K562 (cell line): ENCODE results near the gene RETREG2. TPM values are rescaled to one million over a fixed set of nuclear protein-coding genes. Genes with fewer than 3 reads are reported as not detected.

Experiments used
- CREB3L1 ChIP-seq: fragments of 450-650 bp; IDR thresholded peaks from 2 replicates; pipeline ENCODE4 v1.6.1; 2014; ENCODE audit warnings: low read depth, mild to moderate bottlenecking, moderate library complexity, borderline replicate concordance
- DEAF1 ChIP-seq: fragments of 450-650 bp; formaldehyde crosslinking; IDR thresholded peaks from 2 replicates; pipeline ENCODE4 v1.4.0; 2020; ENCODE audit warnings: mild to moderate bottlenecking, moderate library complexity
- MGA ChIP-seq: fragments of 450-650 bp; IDR thresholded peaks from 2 replicates; pipeline ENCODE4 v1.6.1; 2016; ENCODE audit warnings: mild to moderate bottlenecking, moderate library complexity
- NFXL1 ChIP-seq: fragments of 450-650 bp; formaldehyde crosslinking; IDR thresholded peaks from 2 replicates; pipeline ENCODE4 v1.4.0; 2021; ENCODE audit warnings: mild to moderate bottlenecking
- PHB2 ChIP-seq: fragments of 450-650 bp; IDR thresholded peaks from 2 replicates; pipeline ENCODE4 v1.6.1; 2017; ENCODE audit warnings: low read depth
- SAP30 ChIP-seq: fragments of 200-600 bp; sonication (generic); IDR thresholded peaks from 2 replicates; pipeline ENCODE4 v1.6.1; 2012; ENCODE audit warnings: borderline replicate concordance, low read depth, mild to moderate bottlenecking, moderate library complexity, low read length, control low read depth, inconsistent platforms; ENCODE audit not compliant: insufficient read depth, poor library complexity, severe bottlenecking
- SIN3B ChIP-seq: fragments of 450-650 bp; IDR thresholded peaks from 2 replicates; pipeline ENCODE4 v1.6.1; 2017; ENCODE audit warnings: low read depth, mild to moderate bottlenecking, moderate library complexity
- STAT5A ChIP-seq: IDR thresholded peaks from 2 replicates; pipeline ENCODE4 v1.6.1; 2012; ENCODE audit warnings: low read length, inconsistent platforms, borderline replicate concordance
- TEAD2 ChIP-seq: fragments of 450-650 bp; IDR thresholded peaks from 2 replicates; pipeline ENCODE4 v1.6.1; 2016; ENCODE audit warnings: missing genetic modification characterization, control low read depth, missing compliant biosample characterization
- ZNF121 ChIP-seq: sonication (generic); formaldehyde crosslinking; conservative IDR thresholded peaks from 2 replicates; pipeline ENCODE4 v1.8.0; 2022; ENCODE audit warnings: missing genetic modification reagents
- ZNF780A ChIP-seq: fragments of 250-450 bp; sonication (Bioruptor Pico); IDR thresholded peaks from 2 replicates; pipeline ENCODE4 v1.5.0; 2021; ENCODE audit warnings: mild to moderate bottlenecking
- ZSCAN29 ChIP-seq: fragments of 450-650 bp; IDR thresholded peaks from 2 replicates; pipeline ENCODE4 v1.6.1; 2017
- polyA plus RNA-seq, 8 experiments: library from polyadenylated mRNA; depleted of rRNA in 4 of 8; stranded (reverse) in 5 of 8; unstranded in 3 of 8; fragments of >200 nt; fragmentation: Nextera tagmentation in 2 of 8; fragmentation: Illumina TruSeq in 1 of 8; extraction: Ambion mirVana in 2 of 8; extraction: Trizol in 1 of 8; gene quantifications; 2 replicates each; pipeline versions ENCODE4 v1.2.1 to v1.2.3, GENCODE V29; 2011 to 2014; ENCODE audit warnings: inconsistent platforms in 1 of 8, missing spikeins in 1 of 8
- total RNA-seq, 7 experiments: library from RNA; depleted of rRNA in 6 of 7; stranded (reverse); fragments of >200 nt in 6 of 7; fragmentation: Illumina TruSeq in 2 of 7; extraction: Trizol in 2 of 7; gene quantifications; 2 replicates each; pipeline versions ENCODE4 v1.2.1 to v1.2.3, GENCODE V29; 2011 to 2021; ENCODE audit warnings: low replicate concordance in 1 of 7
- TF ChIP-seq, protein P1 (sequence below): sonication (generic); formaldehyde crosslinking; IDR thresholded peaks from 2 replicates; pipeline ENCODE4 v1.5.0; 2020; ENCODE audit warnings: missing genetic modification reagents

RETREG2 gene
- total and polyA plus RNA-seq, 9 of the 15 experiments (the other 6 are each of a cell fraction or from before 2014, with no cell fraction given): 4.9 to 40.1 (median 19.2) TPM

DNA sequence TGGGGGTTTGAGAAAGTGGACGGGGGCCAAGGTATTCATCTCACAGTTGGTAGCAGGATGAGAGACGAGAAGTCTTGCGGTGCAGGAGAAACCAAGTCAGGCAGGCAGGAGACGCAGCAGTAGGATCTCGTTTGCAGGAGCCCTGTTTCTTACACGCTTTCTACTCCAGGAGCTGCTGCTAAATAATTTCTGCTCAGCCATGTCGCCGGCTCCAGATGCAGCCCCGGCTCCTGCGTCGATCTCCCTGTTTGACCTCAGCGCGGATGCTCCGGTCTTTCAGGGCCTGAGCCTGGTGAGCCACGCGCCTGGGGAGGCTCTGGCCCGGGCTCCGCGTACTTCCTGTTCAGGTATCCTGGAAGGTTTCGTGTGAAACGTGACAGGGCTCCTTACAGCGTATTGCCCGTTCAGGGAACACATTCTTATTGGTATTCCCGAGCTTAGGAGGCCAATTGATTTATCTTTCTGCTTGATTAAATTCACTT is 52.0 kb downstream of the RETREG2 start (continued):
- TF ChIP-seq MGA (peak; percentile 34; the same call in 1 of the 2 replicates), TEAD2 (tag) (no peak), ZNF780A (CRISPR knock-in tag) (no peak), DEAF1 (no peak), NFXL1 (no peak), SIN3B (no peak), STAT5A (no peak), PHB2 (no peak), CREB3L1 (0 out of 2 replicates have a peak, but pooled peaks have one; percentile 12), ZNF121 (CRISPR knock-in tag) (no peak), SAP30 (peak; percentile 72), ZSCAN29 (0 out of 2 replicates have a peak, but pooled peaks have one; percentile 51)
- TF ChIP-seq, protein P1, sequence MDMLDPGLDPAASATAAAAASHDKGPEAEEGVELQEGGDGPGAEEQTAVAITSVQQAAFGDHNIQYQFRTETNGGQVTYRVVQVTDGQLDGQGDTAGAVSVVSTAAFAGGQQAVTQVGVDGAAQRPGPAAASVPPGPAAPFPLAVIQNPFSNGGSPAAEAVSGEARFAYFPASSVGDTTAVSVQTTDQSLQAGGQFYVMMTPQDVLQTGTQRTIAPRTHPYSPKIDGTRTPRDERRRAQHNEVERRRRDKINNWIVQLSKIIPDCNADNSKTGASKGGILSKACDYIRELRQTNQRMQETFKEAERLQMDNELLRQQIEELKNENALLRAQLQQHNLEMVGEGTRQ (CRISPR knock-in tag): no peak
